Duodenal mucosa (tissue), 2 donors: ENCODE measurements around the gene SNN.

Experiments used
- H3K27ac ChIP-seq: one replicate; pipeline ENCODE4 v1.7.0; 2013; ENCODE audit warnings: low read depth, low read length
- H3K27me3 ChIP-seq, 2 donors: one replicate each; pipeline ENCODE4 v1.7.0; 2013; ENCODE audit warnings: low read length in 2 of 2, control low read depth in 1 of 2; ENCODE audit not compliant: insufficient read depth in 2 of 2, control insufficient read depth in 1 of 2
- H3K36me3 ChIP-seq, 2 donors: one replicate each; pipeline ENCODE4 v1.7.0; 2013; ENCODE audit warnings: low read length in 2 of 2, control low read depth in 1 of 2; ENCODE audit not compliant: insufficient read depth in 2 of 2, control insufficient read depth in 1 of 2
- H3K4me1 ChIP-seq, 2 donors: one replicate each; pipeline ENCODE4 v1.7.0; 2013; ENCODE audit warnings: low read length in 2 of 2, control low read depth in 1 of 2; ENCODE audit not compliant: insufficient read depth in 2 of 2, control insufficient read depth in 1 of 2
- H3K4me3 ChIP-seq, 2 donors: one replicate each; pipeline ENCODE4 v1.7.0; 2013; ENCODE audit warnings: low read length in 2 of 2, low read depth in 1 of 2
- H3K9ac ChIP-seq, 2 donors: one replicate each; pipeline ENCODE4 v1.7.0; 2013; ENCODE audit warnings: low read length in 2 of 2, low read depth in 1 of 2
- H3K9me3 ChIP-seq, 2 donors: one replicate each; pipeline ENCODE4 v1.7.0; 2013; ENCODE audit warnings: low read length in 2 of 2, control low read depth in 1 of 2; ENCODE audit not compliant: control insufficient read depth in 1 of 2

SNN gene

DNA sequence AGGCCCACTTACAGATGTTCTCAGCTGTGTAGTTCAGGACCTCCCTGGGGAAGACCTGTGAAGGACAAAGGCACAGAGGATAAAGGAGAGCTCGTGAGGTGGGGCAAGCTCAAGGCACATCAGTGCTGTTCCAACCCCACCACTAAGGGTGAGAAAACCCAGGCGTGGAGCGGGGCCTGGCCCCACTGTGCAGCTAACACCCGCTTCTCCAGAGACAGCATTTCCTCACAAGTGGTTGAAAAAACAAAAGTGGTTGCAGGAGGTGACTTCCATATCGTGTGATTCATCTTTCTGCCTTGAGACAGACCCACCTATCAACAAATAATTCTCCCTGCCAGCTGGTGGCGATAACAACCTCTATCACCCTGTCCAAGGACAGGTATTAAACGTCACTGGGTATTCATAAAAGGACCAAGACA, 30.0 kb downstream of the SNN start:
- peaks cover 11 to 20% of the 10 kb centered on the region in 2 donors for H3K4me1 ChIP-seq
- H3K27me3 ChIP-seq, result no peaks in the 10 kb centered on the region
- H3K27ac ChIP-seq, result peak overlapping the region; percentile 17
- peaks cover 50 to 74% of the 10 kb centered on the region in 2 donors for H3K36me3 ChIP-seq
- H3K4me3 ChIP-seq, result no peak overlapping the region
- no peak overlapping the region for H3K9ac ChIP-seq
- no peaks in the 10 kb centered on the region for H3K9me3 ChIP-seq

DNA sequence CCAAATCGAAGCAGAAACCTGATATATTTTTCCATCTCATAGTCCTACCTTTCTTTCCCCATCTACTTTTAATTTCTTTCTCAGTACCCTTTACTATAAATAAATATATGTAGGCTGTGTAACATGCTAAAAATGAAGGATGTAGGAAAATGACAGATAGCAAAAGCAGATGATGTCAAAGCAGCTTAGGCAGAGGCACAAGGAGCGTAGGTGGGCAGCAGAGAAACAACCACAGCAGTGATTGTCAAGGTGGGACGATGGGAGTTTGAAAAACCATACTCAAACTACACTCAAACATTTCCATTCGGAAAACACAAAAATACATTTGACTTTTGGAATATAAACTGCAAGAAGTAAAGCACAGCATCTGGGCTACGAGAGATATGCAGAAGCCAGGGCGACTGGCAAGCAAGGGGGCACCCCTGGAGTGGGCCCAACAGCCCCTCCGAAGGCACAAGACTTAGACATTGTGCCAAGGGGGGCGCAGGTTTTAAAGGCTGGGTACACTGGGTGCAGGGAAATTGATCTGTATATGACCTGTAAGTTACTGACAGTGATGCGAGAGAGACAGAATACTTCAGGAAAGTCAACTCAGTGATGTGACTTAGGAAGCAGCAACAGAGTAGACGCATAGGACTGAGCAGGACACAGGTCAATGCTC, 31.1 kb downstream of the SNN start:
- H3K4me3 ChIP-seq, result no peak overlapping the region
- H3K9me3 ChIP-seq, result no peaks in the 10 kb centered on the region
- peaks cover 11 to 20% of the 10 kb centered on the region in 2 donors for H3K4me1 ChIP-seq
- H3K9ac ChIP-seq, result no peak overlapping the region
- H3K36me3 ChIP-seq, result peaks cover 50 to 69% of the 10 kb centered on the region in 2 donors
- no peak overlapping the region for H3K27ac ChIP-seq
- H3K27me3 ChIP-seq, result no peaks in the 10 kb centered on the region

DNA sequence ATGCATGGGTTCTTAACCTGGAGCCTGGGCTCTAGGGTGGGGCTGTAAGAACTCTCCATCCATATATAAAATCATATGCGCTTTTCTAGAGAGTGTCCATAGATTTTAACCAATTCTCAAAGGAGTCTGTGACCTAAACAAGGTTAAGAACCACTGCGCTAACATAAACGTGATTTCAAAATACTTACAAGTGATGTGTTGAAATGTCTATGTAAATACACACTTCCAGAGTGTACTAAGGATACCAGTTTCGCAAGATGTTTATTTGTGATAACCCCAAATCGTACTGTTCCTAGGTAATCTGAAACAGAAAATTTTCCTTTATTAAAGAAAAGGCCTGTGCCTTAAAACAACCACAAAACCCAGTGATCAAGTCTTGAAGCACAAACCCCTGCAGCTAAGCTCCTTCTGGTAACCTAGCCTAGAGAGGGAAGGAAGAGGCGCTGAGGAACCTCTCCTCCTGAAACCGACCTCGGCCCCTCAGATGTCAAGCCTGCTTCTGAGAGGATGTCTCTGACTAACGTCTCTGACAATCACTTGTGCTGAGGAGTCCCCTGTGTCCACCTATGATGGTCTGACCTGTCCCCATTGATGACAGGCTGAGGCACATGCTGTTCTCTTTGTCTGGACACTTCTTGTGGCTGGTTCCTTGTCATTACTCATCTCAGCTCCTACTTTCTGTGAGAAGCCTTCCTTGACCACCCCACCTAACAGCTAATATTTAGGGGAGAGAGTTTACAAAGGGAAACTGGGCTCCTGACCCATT, 32.2 kb downstream of the SNN start:
- Histone ChIP-seq H3K36me3 (peaks cover 42 to 59% of the 10 kb centered on the region in 2 donors), H3K27ac (no peak overlapping the region), H3K27me3 (no peaks in the 10 kb centered on the region), H3K9me3 (no peaks in the 10 kb centered on the region), H3K4me3 (no peak overlapping the region), H3K4me1 (peaks cover 11 to 16% of the 10 kb centered on the region in 2 donors), H3K9ac (no peak overlapping the region)

DNA sequence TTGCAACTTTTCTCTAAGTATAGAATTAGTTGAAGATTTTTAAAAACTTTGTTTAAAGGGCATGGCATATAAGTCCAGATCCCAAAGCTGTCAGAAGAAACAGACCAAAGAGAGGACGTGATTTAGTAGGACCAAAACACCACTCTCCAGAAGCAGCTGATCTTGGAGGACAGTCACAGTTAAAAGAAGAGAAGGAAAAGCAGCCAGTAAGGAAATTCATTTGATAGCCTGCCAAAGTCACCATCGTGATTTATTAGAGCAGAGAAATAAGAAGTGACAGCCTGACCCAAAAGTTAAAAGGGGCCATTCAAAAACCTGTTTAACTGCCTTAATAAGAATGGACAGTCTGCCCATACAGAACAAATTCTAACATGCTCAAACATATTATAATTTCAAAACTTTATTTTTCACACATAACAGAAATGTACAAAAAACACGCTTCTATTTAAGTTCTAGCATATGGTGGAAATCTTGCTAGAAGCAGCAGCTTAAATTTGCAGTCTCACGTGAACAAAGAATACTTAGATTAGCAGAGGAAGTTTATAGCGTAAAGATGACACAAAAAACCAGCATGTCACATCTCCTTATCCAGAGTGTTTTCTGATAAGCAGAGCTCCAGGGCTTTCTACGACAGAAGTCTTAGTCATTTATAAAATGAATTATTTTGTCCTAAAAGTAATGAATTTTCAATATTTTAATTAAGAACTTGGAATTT, 37.2 kb downstream of the SNN start:
- no peaks in the 10 kb centered on the region for H3K27me3 ChIP-seq
- no peak overlapping the region for H3K27ac ChIP-seq
- H3K9ac ChIP-seq, result no peak overlapping the region
- H3K4me3 ChIP-seq, result no peak overlapping the region
- peaks cover 12 to 34% of the 10 kb centered on the region in 2 donors for H3K36me3 ChIP-seq
- H3K9me3 ChIP-seq, result no peaks in the 10 kb centered on the region
- peaks cover 0 to 4% of the 10 kb centered on the region in 2 donors for H3K4me1 ChIP-seq

DNA sequence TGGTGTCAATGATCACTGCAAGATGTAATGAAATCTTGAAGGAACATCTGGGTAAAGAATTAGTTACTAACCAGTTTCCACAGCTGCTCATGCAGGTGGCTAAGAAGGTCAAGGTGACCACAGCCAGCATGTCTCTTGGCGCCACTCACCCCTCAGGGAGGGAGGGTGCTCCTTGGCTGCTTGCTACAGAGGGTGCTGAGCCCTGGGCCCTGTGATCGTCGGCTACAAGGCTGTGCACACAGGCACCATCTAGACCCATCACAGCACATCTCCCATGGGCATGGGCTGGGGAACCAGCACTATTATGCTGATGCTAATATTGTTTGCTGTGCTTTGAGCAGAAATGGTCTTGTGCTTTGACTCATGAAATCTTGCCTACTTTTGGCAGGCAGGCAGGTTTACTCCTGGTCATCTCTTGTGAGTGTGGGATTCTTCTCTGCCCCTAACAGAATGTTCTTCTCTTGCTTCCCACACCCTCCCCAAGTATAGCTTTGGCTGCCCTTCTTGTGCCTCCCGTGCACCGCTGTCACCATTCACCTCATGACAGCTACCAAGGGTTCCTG, 38.0 kb downstream of the SNN start:
- H3K27ac ChIP-seq, result no peak overlapping the region
- H3K4me1 ChIP-seq, result no peaks in the 10 kb centered on the region
- no peak overlapping the region for H3K4me3 ChIP-seq
- peaks cover 8 to 36% of the 10 kb centered on the region in 2 donors for H3K36me3 ChIP-seq
- no peaks in the 10 kb centered on the region for H3K27me3 ChIP-seq
- no peaks in the 10 kb centered on the region for H3K9me3 ChIP-seq
- no peak overlapping the region for H3K9ac ChIP-seq

DNA sequence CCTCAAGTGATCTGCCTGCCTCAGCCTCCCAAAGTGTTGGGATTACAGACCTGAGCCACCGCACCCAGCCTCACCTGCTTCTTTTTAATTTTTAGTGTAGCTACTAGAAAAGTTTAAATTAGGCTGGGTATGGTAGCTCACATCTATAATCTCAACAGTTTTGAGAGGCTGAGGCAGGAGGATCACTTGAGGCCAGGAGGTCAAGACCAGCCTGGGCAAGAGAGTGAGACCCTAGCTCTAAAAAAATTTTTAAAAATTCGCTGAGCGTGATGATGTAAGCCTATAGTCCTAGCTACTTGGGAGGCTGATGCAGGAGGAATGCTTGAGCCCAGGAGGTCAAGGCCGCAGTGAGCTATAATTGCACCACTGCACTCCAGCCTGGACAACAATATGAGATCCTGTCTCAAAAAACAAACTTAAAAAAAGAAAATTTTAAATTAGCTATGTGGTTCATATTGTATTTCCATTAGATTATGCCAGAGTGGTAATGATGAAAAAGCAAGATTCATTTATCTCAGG, 39.5 kb downstream of the SNN start:
- Histone ChIP-seq H3K27ac (no peak overlapping the region), H3K9me3 (no peaks in the 10 kb centered on the region), H3K9ac (no peak overlapping the region), H3K4me1 (no peaks in the 10 kb centered on the region), H3K27me3 (no peaks in the 10 kb centered on the region), H3K36me3 (peaks cover 9 to 44% of the 10 kb centered on the region in 2 donors), H3K4me3 (no peak overlapping the region)

DNA sequence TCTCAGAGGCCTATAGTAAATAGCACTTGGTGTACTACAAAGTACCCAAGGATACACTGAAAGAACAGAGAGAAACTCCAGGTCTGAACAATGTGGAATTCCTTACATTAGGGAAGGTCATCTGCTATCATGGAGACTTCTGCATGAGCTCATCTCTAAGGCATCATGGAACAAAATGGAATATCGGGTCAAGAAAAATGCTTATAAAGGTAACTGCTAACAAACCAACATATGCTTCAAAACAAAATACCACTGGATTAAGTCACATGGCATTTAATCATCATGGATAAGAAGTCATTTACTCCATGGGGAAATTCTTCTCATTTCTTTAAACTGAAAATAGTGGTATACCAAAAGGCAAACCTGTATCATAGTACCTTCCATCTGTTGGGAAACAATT, 40.2 kb downstream of the SNN start:
- Histone ChIP-seq H3K27ac (no peak overlapping the region), H3K9me3 (no peaks in the 10 kb centered on the region), H3K4me1 (no peaks in the 10 kb centered on the region), H3K36me3 (peaks cover 9 to 42% of the 10 kb centered on the region in 2 donors), H3K27me3 (no peaks in the 10 kb centered on the region), H3K9ac (no peak overlapping the region), H3K4me3 (no peak overlapping the region)

DNA sequence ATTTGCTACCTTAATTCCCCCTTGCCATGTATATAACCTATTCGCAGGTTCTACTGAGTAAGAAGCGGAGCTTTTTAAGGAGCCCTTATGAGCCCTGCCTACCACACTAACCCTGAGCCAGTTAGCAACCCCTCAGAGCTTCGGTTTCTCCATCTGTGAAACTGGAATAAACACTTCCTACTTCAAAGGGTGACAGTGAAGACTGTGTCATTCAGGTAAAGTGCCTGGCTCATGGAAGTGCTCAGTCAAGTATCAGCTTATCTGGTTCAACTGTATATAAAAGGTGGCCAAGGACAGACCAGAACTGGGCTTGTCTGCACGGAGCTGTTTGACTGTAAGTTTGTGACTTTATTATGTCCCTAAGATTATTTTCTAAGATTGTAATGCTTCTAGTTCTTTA, 43.4 kb downstream of the SNN start:
- Histone ChIP-seq H3K9me3 (no peaks in the 10 kb centered on the region), H3K27me3 (no peaks in the 10 kb centered on the region), H3K4me3 (no peak overlapping the region), H3K4me1 (peaks cover 14 to 17% of the 10 kb centered on the region in 2 donors), H3K27ac (no peak overlapping the region), H3K9ac (no peak overlapping the region), H3K36me3 (peaks cover 12 to 40% of the 10 kb centered on the region in 2 donors)

DNA sequence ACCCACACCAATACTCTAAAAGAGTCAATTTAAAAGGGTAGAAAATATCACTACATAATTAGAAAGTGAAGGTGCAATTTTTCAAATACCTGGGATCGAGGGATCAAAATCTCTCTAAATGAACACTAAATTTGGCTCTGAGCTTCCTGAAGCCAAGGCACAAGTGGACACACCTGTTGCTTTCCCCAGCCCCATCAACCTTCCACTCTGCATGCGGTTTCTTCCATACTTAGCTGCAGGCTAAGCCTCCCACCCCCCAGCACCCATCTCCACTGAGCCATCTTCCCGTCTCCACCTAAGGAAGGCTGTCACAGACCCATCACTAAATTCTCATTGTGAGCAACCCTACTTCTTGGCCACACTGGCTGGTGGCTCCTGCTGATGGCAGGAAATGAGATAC, 43.9 kb downstream of the SNN start:
- peaks cover 14 to 17% of the 10 kb centered on the region in 2 donors for H3K4me1 ChIP-seq
- H3K36me3 ChIP-seq, result peaks cover 12 to 38% of the 10 kb centered on the region in 2 donors
- no peak overlapping the region for H3K4me3 ChIP-seq
- no peaks in the 10 kb centered on the region for H3K27me3 ChIP-seq
- H3K27ac ChIP-seq, result no peak overlapping the region
- no peak overlapping the region for H3K9ac ChIP-seq
- no peaks in the 10 kb centered on the region for H3K9me3 ChIP-seq
